Fibroblast of villous mesenchyme (primary cell): ENCODE data around the gene UPP2. TPM values are rescaled to one million over a fixed set of nuclear protein-coding genes. Genes with fewer than 3 reads are reported as not detected.

Experiments
- DNase-seq: peaks from one replicate; pipeline ENCODE4 v3.0.0-alpha.2; 2010; ENCODE audit warnings: low read depth
- H3K4me3 ChIP-seq: 2 replicates; pipeline ENCODE4 v1.5.1; 2011; ENCODE audit warnings: low read depth, mild to moderate bottlenecking, low read length
- total RNA-seq: library from RNA; depleted of rRNA; stranded (reverse); fragments of >200 nt; gene quantifications from 2 replicates; pipeline ENCODE4 v1.2.3, GENCODE V29; 2012
- TF ChIP-seq, protein P1 (sequence below): IDR thresholded peaks from 2 replicates; pipeline ENCODE4 v1.5.1; 2012; ENCODE audit warnings: low read depth, mild to moderate bottlenecking, low read length; ENCODE audit not compliant: insufficient read depth

The UPP2 gene
- total RNA-seq, 1 donor: not detected

DNA sequence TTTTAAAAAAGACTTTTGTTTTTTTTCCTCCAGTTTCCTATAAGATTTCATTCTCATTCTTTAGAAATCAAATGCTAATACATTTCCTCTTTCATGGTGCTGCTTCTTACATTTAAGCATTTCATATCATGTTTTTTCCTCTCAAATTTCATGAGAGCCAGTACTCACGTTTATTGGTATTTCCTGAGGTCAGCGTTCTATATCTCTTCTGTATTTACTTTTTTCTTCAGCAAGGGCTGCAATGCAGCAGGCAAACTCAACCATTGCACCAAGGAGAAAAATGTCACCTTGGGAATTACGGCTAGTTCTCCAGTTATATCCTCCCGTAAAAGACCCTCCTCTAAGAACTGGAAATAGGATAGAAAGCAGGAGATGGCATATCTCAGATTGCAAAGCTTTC, 32.4 kb downstream of the UPP2 start:
- TF ChIP-seq, protein P1, sequence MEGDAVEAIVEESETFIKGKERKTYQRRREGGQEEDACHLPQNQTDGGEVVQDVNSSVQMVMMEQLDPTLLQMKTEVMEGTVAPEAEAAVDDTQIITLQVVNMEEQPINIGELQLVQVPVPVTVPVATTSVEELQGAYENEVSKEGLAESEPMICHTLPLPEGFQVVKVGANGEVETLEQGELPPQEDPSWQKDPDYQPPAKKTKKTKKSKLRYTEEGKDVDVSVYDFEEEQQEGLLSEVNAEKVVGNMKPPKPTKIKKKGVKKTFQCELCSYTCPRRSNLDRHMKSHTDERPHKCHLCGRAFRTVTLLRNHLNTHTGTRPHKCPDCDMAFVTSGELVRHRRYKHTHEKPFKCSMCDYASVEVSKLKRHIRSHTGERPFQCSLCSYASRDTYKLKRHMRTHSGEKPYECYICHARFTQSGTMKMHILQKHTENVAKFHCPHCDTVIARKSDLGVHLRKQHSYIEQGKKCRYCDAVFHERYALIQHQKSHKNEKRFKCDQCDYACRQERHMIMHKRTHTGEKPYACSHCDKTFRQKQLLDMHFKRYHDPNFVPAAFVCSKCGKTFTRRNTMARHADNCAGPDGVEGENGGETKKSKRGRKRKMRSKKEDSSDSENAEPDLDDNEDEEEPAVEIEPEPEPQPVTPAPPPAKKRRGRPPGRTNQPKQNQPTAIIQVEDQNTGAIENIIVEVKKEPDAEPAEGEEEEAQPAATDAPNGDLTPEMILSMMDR: no peak
- DNase-seq: no peak
- H3K4me3 ChIP-seq: no peak overlapping the region

DNA sequence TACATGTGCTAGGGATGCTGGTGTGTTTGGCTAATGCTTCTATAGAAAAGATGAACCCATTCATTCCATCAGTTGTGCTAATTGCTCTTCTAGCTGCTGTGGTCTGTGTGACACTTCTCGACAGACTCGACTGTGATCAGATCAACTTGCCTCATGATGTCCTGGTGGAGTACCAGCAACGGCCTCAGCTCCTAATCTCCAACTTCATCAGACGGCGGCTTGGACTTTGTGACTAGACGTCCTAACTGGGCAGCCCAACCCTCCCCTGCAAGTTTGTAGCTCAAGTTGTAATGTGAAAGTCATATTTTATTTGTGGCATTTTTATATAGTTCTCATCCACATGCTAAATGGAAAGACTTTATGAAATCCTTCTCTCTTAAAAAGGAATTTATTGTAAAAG, 33.0 kb downstream of the UPP2 start:
- TF ChIP-seq, protein P1: no peak
- DNase-seq: no peak
- H3K4me3 ChIP-seq: no peak overlapping the region

DNA sequence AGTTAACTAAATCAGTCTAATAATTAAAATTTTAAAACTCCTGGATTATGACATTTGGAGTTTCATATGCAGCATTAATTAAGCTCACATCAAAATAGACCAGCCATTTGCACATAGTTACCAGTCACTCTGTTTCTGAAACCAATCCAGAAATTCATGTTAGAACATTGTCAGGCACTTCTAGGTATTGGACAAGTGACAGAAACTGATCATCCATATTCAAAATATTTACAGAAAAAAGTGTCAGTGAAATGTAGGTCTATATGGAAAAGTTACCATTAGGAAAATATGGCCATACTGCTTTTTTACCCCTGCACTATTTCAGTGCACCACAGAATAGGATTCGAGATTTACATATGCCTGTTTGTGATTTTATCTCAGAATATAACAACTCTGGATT, 33.4 kb downstream of the UPP2 start:
- H3K4me3 ChIP-seq: no peak overlapping the region
- TF ChIP-seq, protein P1: no peak
- no peak for DNase-seq

DNA sequence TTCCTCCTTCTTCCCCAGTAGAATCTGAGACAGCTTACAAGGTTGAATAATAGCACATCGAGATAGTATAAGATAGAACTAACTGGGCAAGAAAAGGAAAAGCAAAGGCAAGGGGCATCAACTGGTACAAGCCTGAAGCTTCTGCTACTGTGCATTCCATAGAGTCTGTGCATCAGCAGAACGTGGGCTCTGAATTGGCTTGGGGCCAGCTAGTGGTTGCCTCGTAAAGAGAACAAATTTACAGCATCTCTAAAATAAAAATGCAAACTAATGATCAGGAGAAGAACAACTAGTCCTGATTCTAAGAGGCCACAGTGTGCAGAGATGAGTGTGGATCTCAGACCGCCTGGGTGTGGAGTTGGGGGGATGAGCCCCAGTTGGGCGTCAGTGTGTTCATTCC, 36.6 kb downstream of the UPP2 start:
- H3K4me3 ChIP-seq: no peak overlapping the region
- DNase-seq: no peak
- TF ChIP-seq, protein P1: no peak

DNA sequence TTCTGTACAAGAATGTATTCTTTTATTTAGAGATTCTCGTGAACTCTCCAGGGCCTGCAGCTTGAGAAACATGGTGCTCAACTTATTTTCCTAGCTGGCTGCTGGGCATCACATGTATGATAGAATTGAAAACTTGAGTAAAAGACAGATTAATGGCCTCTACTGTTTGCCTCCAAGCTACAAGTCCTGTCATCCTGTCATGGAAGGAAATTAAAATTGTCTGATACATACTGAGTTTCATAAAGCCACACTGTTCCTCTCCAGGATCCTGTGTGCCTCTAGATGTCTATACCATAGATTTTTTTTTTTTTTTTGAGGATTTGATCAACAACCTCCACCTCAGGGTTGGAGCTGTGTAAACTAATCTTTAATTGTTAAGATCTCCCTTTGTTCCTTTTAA, 38.5 kb downstream of the UPP2 start:
- DNase-seq: no peak
- TF ChIP-seq, protein P1: no peak
- H3K4me3 ChIP-seq: no peak overlapping the region

DNA sequence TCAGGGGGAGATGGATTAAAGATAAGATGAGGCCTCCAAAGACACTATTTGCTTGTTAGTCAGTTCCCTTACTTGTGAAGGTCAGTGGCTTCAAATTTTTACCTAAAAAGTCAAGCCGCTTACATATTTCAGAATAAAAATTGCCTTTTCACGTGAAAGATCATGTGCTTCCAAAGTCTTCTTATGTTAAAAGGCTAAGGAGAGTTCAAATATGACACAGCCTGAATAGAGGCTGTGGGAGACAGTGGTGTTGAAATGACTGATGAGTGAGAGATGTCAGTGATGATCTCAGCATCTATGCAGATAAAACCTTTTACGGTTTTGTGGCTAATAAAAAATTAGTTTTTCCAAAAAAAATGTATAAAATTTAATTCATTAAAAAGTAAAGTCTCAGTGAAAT, 40.5 kb downstream of the UPP2 start:
- DNase-seq: no peak
- TF ChIP-seq, protein P1: no peak

DNA sequence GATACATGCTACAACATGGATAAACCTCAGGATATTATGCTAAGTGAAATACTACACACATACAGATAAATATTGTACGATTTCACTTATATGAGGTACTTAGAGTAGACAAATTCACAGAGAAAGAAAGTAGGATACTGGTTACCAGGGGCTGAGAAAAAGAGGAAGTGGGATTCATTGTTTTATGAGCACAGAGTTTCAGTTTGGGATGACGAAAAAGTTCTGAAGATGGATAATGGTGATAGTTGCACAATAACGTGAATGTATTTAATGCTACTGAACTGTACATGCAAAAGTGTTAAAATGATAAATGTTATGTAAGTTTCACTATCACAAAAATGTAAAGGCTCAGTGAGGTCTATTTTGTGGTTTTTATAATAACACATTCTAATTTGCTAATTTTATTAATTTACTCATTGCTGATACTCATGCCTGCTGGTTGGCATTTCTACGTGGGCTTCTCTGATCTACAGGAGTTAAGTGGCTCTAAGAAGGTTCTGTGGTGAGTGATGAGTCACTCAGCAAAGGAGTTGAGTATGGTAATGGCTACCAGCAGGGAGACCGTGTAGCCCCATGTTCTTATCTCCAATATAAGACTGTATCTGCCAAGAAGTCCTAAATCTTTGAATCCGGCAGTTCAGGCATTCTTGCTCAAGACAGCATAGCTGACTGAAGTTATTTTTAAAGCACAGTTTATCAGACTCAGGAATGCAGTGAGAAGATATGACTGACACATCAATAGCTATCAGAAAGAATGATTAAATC, 41.1 kb downstream of the UPP2 start:
- TF ChIP-seq, protein P1: no peak
- DNase-seq: peak; percentile 7
- H3K4me3 ChIP-seq: no peak overlapping the region

More for the DNA sequence above, 40.5 kb downstream of the UPP2 start:
- no peak overlapping the region for H3K4me3 ChIP-seq
